ENCODE results near the gene SLC12A8. TPM values are rescaled to one million over a fixed set of nuclear protein-coding genes. Genes with fewer than 3 reads are reported as not detected.
"Not testable (repeated sequence)": the region's sequence is repeated elsewhere in the genome, so short reads cannot be mapped to it uniquely, and the experiment has no call there.

SLC12A8 gene
- total RNA-seq, 2 experiments from 2014 or later, result 0.65 to 1.3 TPM

- Mint-ChIP-seq H3K27me3 (peaks cover 46% of the 10 kb centered on the region), H3K9me3 (peaks cover 16% of the 10 kb centered on the region), H3K4me3 (no peak overlapping the region), H3K36me3 (ENCODE audit: low read depth) (no peaks in the 10 kb centered on the region), H3K27ac (no peak overlapping the region), H3K4me1 (peaks cover 1% of the 10 kb centered on the region)
- ChIA-PET CTCF (no interaction called here), POLR2A (no interaction called here)
- DNase-seq, result no peak
Measured at GRCh38 chr3:125102470-125102869, 110.1 kb downstream of the SLC12A8 start.

GRCh38 chr3:125098611-125099291 lies 113.8 kb downstream of the SLC12A8 start:
- Mint-ChIP-seq H3K27ac (no peak overlapping the region), H3K36me3 (ENCODE audit: low read depth) (no peaks in the 10 kb centered on the region), H3K9me3 (peaks cover 5% of the 10 kb centered on the region), H3K27me3 (peaks cover 24% of the 10 kb centered on the region), H3K4me1 (no peaks in the 10 kb centered on the region), H3K4me3 (no peak overlapping the region)
- no peak for DNase-seq
- ChIA-PET POLR2A (no interaction called here), CTCF (interaction anchor here (0.6 kb wide), 2 partner anchors 90 to 208 kb away, joined by 3 read pairs; no protein-coding TSS in a partner anchor)

DNA sequence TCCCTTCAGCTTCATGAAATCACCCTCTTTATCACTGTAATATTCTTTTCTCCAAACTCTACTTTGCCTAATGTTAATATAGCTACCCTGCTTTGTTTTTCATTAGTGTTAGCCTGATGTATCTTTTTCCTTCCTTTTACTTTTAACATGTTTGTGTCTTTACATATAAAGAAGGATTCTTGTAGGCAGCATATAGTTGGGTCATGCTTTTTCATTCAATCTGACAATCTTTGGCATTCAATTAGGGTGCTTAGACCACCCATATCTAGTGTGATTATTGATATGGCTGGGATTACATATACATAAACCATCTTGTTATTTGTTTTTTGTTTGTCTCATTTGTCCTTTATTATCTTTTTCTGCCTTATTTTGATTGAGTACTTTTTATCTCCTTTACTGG lies 121.9 kb downstream of the SLC12A8 start:
- ChIA-PET CTCF (no interaction called here), POLR2A (no interaction called here)
- no peaks in the 10 kb centered on the region for H3K9me3 Mint-ChIP-seq
- H3K27ac Mint-ChIP-seq, result no peak overlapping the region
- no peak overlapping the region for H3K4me3 Mint-ChIP-seq
- no peaks in the 10 kb centered on the region for H3K4me1 Mint-ChIP-seq
- peaks cover 30% of the 10 kb centered on the region for H3K27me3 Mint-ChIP-seq
- peaks cover 2% of the 10 kb centered on the region for H3K36me3 Mint-ChIP-seq (ENCODE audit: low read depth)
- no peak for DNase-seq

GRCh38 chr3:125087768-125088391 lies 124.7 kb downstream of the SLC12A8 start:
- ChIA-PET CTCF (no interaction called here), POLR2A (no interaction called here)
- Mint-ChIP-seq H3K4me3 (no peak overlapping the region), H3K27ac (no peak overlapping the region), H3K27me3 (peaks cover 35% of the 10 kb centered on the region), H3K4me1 (no peaks in the 10 kb centered on the region), H3K9me3 (no peaks in the 10 kb centered on the region), H3K36me3 (ENCODE audit: low read depth) (peaks cover 2% of the 10 kb centered on the region)
- DNase-seq, result no peak

GRCh38 chr3:125085166-125085565 lies 127.4 kb downstream of the SLC12A8 start:
- Mint-ChIP-seq H3K27me3 (peaks cover 28% of the 10 kb centered on the region), H3K27ac (no peak overlapping the region), H3K36me3 (ENCODE audit: low read depth) (no peaks in the 10 kb centered on the region), H3K4me3 (no peak overlapping the region), H3K9me3 (no peaks in the 10 kb centered on the region), H3K4me1 (no peaks in the 10 kb centered on the region)
- ChIA-PET CTCF (no interaction called here), POLR2A (no interaction called here)
- no peak for DNase-seq

DNA sequence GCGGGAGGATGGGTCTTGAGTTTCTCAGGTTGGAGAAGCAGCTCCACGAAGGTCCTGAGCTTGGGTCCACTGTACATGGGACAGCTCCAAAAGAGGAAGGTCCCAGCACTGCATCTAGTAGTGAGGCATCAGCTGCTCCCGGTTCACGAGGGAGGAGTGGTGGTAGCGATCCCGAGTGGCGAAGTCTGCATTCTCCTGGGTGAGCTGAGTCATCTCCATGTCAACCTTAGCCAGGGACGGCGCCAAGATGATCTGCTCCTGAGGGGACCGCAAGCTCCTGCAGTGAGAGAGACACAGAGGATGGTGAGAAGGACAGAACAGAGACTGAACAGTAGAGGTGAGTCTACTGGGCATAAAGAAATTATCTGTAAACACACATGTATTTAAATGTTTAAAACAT lies 128.8 kb downstream of the SLC12A8 start:
- Mint-ChIP-seq H3K27me3 (peaks cover 26% of the 10 kb centered on the region), H3K27ac (no peak overlapping the region), H3K36me3 (ENCODE audit: low read depth) (no peaks in the 10 kb centered on the region), H3K9me3 (no peaks in the 10 kb centered on the region), H3K4me1 (peaks cover 4% of the 10 kb centered on the region), H3K4me3 (no peak overlapping the region)
- CTCF ChIA-PET, result interaction anchor here (1.1 kb wide), 1 partner anchor 39 kb away, joined by 5 read pairs; no protein-coding TSS in a partner anchor
- POLR2A ChIA-PET, result no interaction called here
- no peak for DNase-seq

GRCh38 chr3:125082339-125082738 lies 130.2 kb downstream of the SLC12A8 start:
- peaks cover 24% of the 10 kb centered on the region for H3K27me3 Mint-ChIP-seq
- POLR2A ChIA-PET; DNase-seq; H3K36me3 Mint-ChIP-seq (ENCODE audit: low read depth); H3K4me1 Mint-ChIP-seq; H3K4me3 Mint-ChIP-seq; H3K27ac Mint-ChIP-seq; CTCF ChIA-PET; H3K9me3 Mint-ChIP-seq: not testable (repeated sequence)

GRCh38 chr3:125080077-125080476 lies 132.5 kb downstream of the SLC12A8 start:
- DNase-seq, result no peak
- POLR2A ChIA-PET, result no interaction called here
- no peak overlapping the region for H3K27ac Mint-ChIP-seq
- no peaks in the 10 kb centered on the region for H3K36me3 Mint-ChIP-seq (ENCODE audit: low read depth)
- H3K9me3 Mint-ChIP-seq, result no peaks in the 10 kb centered on the region
- H3K4me3 Mint-ChIP-seq, result no peak overlapping the region
- CTCF ChIA-PET, result no interaction called here
- H3K4me1 Mint-ChIP-seq, result peaks cover 5% of the 10 kb centered on the region
- H3K27me3 Mint-ChIP-seq, result peaks cover 19% of the 10 kb centered on the region

DNA sequence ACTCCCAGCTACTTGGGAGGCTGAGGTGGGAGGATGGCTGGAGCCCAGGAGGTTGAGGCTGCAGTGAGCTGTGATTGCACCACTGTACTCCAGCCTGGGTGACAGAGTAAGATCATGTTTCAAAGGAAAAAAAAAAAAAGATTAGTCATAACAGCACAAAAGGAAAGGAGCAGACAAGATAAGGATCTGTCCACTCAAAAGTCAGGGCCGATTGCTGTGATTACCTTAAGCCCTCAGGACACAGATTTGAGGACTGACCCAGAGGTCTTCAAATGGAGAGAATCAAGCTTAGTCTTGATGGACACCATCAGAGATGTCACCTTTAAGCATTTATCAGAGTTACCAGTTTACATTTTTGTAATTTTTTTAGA lies 132.9 kb downstream of the SLC12A8 start:
- no peak overlapping the region for H3K4me3 Mint-ChIP-seq
- peaks cover 5% of the 10 kb centered on the region for H3K4me1 Mint-ChIP-seq
- H3K9me3 Mint-ChIP-seq, result no peaks in the 10 kb centered on the region
- ChIA-PET POLR2A (no interaction called here), CTCF (no interaction called here)
- DNase-seq, result no peak
- H3K36me3 Mint-ChIP-seq (ENCODE audit: low read depth), result no peaks in the 10 kb centered on the region
- no peak overlapping the region for H3K27ac Mint-ChIP-seq
- peaks cover 21% of the 10 kb centered on the region for H3K27me3 Mint-ChIP-seq

DNA sequence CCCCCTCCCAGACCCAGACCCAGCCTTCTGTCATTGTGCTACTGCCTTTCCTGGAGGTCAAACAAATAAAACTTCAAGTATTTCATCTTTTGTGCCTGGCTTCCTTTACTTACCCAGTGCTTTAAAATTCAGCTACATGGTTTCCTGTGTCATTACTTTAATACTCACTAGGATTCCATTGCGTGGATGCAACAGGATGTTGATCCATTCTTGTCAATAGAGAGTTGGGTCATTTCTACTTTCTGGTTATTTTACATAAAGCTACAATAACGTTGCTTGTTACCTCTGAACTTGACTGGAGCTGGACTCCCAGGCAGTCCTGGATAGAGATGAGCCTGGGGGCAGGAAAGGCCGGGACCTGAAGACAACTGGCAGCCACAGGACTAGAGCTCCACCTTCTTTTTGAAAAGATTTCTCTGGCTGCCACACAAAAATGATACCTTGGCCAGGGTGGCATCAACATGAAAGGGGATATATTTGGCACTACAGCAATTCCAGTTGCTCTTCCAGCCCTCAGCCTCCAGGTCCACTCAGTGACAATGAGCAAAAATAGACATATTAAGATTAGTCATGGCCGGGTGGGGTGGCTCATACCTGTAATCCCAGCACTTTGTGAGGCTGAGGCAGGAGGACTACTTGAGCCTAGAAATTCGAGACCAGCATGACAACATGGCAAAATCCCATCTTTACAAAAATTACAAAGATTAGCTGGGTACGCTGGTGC lies 133.4 kb downstream of the SLC12A8 start:
- Mint-ChIP-seq H3K27me3 (peaks cover 21% of the 10 kb centered on the region), H3K27ac (no peak overlapping the region), H3K36me3 (ENCODE audit: low read depth) (no peaks in the 10 kb centered on the region), H3K9me3 (no peaks in the 10 kb centered on the region), H3K4me3 (no peak overlapping the region), H3K4me1 (peaks cover 5% of the 10 kb centered on the region)
- POLR2A ChIA-PET, result no interaction called here
- DNase-seq, result no peak
- CTCF ChIA-PET, result no interaction called here

DNA sequence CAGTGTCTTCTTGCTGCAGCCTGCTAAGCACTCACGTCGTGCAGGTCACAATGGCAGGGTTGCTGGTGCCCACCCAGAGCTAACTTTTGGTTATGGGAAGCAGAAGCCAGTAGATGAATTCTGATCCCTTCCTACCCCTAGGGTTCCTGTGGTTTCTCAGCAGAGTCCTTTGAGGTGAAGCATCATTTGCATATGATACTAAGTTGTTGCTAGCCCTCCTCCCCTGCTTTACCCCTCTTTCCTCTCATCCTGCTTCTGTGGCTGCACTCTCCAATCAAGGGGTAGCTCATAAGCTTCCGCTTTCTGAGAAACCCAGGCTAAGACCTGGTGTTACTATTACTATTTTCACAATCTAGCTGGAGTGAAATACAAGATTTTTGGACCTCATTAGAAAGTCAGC lies 134.7 kb downstream of the SLC12A8 start:
- no peaks in the 10 kb centered on the region for H3K9me3 Mint-ChIP-seq
- CTCF ChIA-PET, result no interaction called here

DNA sequence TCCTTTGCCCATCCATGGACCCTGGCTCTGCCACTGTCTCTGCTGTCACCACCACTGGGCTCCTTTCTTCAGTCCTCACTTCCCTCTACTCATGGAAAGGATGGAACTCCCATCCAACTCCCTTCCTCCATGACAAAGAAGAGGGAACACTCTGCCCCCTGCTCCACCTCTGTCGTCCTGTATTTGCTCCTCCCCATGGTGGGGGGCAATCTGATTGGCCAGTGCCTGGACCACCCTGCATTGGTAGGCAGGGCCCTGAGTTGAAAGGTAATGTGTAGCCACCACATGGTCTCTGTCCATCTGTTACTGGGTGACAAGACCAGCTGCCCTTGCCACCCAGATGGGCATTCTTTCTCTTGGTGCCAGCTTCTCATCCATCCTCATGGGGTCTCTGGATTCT lies 136.1 kb downstream of the SLC12A8 start:
- H3K36me3 Mint-ChIP-seq (ENCODE audit: low read depth), result no peaks in the 10 kb centered on the region

More for the DNA sequence above, 134.7 kb downstream of the SLC12A8 start:
- no peaks in the 10 kb centered on the region for H3K36me3 Mint-ChIP-seq (ENCODE audit: low read depth)
- no peak overlapping the region for H3K27ac Mint-ChIP-seq
- POLR2A ChIA-PET, result no interaction called here
- no peak overlapping the region for H3K4me3 Mint-ChIP-seq
- no peak for DNase-seq
- H3K27me3 Mint-ChIP-seq, result peaks cover 19% of the 10 kb centered on the region
- H3K4me1 Mint-ChIP-seq, result peaks cover 5% of the 10 kb centered on the region

GRCh38 chr3:125075738-125076137 lies 136.8 kb downstream of the SLC12A8 start:
- no peak for DNase-seq
- ChIA-PET CTCF (no interaction called here), POLR2A (no interaction called here)
- H3K4me3 Mint-ChIP-seq, result no peak overlapping the region
- no peaks in the 10 kb centered on the region for H3K9me3 Mint-ChIP-seq
- peaks cover 13% of the 10 kb centered on the region for H3K27me3 Mint-ChIP-seq
- H3K4me1 Mint-ChIP-seq, result peaks cover 5% of the 10 kb centered on the region
- no peak overlapping the region for H3K27ac Mint-ChIP-seq
- no peaks in the 10 kb centered on the region for H3K36me3 Mint-ChIP-seq (ENCODE audit: low read depth)

More for the DNA sequence above, 136.1 kb downstream of the SLC12A8 start:
- DNase-seq, result no peak
- H3K27ac Mint-ChIP-seq, result no peak overlapping the region
- H3K27me3 Mint-ChIP-seq, result peaks cover 13% of the 10 kb centered on the region
- peaks cover 5% of the 10 kb centered on the region for H3K4me1 Mint-ChIP-seq
- ChIA-PET POLR2A (no interaction called here), CTCF (no interaction called here)
- H3K9me3 Mint-ChIP-seq, result no peaks in the 10 kb centered on the region
- no peak overlapping the region for H3K4me3 Mint-ChIP-seq

All from activated CD4-positive, alpha-beta memory T cell treated with anti-CD3 and anti-CD28 coated beads, Interleukin-2, amount 10 ng/mL, durations not matched to agents 7 days and 5 days (primary cell).